H1 (cell line): ENCODE results near the gene LIF. TPM values are rescaled to one million over a fixed set of nuclear protein-coding genes. Genes with fewer than 3 reads are reported as not detected.

Experiments
- CTCF ChIA-PET: fragments of 300-600 bp; sonication (Branson Sonifier 250); formaldehyde crosslinking; loops from one replicate; lab custom pipeline; 2021; ENCODE audit not compliant: partially characterized antibody; lab: Charles Lee
- POLR2A ChIA-PET: fragments of 300-600 bp; sonication (Branson Sonifier 250); formaldehyde crosslinking; loops from one replicate; lab custom pipeline; 2021; ENCODE audit warnings: inconsistent platforms; ENCODE audit not compliant: partially characterized antibody; lab: Charles Lee
- DNase-seq, 2 experiments: peaks; one replicate each; pipeline versions ENCODE4 v3.0.0 to v3.0.0-alpha.2; 2010 to 2022; ENCODE audit warnings: low spot score in 2 of 2, low read depth in 1 of 2, mixed read lengths in 1 of 2
- FAIRE-seq: peaks from 2 replicates; lab custom pipeline; 2011; peaks lifted over from hg19 to GRCh38; lab: Jason Lieb, UNC
- H2AFZ ChIP-seq: 2 replicates; pipeline ENCODE4 v1.8.1; 2012; ENCODE audit warnings: low read length, inconsistent platforms
- H2AK5ac ChIP-seq: 2 replicates; pipeline ENCODE4 v1.6.1; 2013; ENCODE audit warnings: low read depth, low read length
- H2BK120ac ChIP-seq: replicated peaks from 2 replicates; pipeline ENCODE3; 2013; ENCODE audit warnings: low read depth, low read length, inconsistent platforms
- H2BK12ac ChIP-seq: 2 replicates; pipeline ENCODE4 v1.6.1; 2013; ENCODE audit warnings: low read depth, low read length
- H2BK15ac ChIP-seq: 2 replicates; pipeline ENCODE4 v1.6.1; 2013; ENCODE audit warnings: low read length
- H2BK20ac ChIP-seq: 2 replicates; pipeline ENCODE4 v1.6.1; 2013; ENCODE audit warnings: low read length
- H2BK5ac ChIP-seq: 2 replicates; pipeline ENCODE4 v1.6.1; 2013; ENCODE audit warnings: low read depth, low read length
- H3K14ac ChIP-seq: 2 replicates; pipeline ENCODE4 v1.6.1; 2013; ENCODE audit warnings: inconsistent platforms; ENCODE audit not compliant: insufficient read length
- H3K18ac ChIP-seq: 2 replicates; pipeline ENCODE4 v1.6.1; 2013; ENCODE audit warnings: low read length; ENCODE audit errors: extremely low read depth
- H3K23ac ChIP-seq: 2 replicates; pipeline ENCODE4 v1.6.1; 2013; ENCODE audit warnings: inconsistent platforms; ENCODE audit not compliant: insufficient read length
- H3K23me2 ChIP-seq: 2 replicates; pipeline ENCODE4 v1.6.1; 2013; ENCODE audit warnings: low read depth, low read length
- H3K27ac ChIP-seq: 2 replicates; pipeline ENCODE4 v1.6.1; 2011; ENCODE audit warnings: low read depth, low read length, inconsistent platforms
- H3K27me3 ChIP-seq, 4 experiments: replicated peaks in 1 of 4; 1 replicate in 1 of 4; 2 replicates in 3 of 4; pipeline versions ENCODE4 v1.6.1 to v1.8.1; 2011 to 2013; ENCODE audit warnings: low read length in 3 of 4, mild to moderate bottlenecking in 3 of 4, inconsistent platforms in 2 of 4, mixed read lengths in 2 of 4, moderate library complexity in 1 of 4; ENCODE audit not compliant: control insufficient read depth in 3 of 4, insufficient read depth in 3 of 4; ENCODE audit errors: extremely low read depth in 1 of 4
- H3K36me3 ChIP-seq, 4 experiments: 2 replicates each; pipeline versions ENCODE4 v1.6.1 to v1.8.1; 2011 to 2013; ENCODE audit warnings: mild to moderate bottlenecking in 4 of 4, low read length in 3 of 4, moderate library complexity in 2 of 4, control low read depth in 1 of 4, inconsistent platforms in 1 of 4; ENCODE audit not compliant: insufficient read depth in 4 of 4, control insufficient read depth in 2 of 4
- H3K4ac ChIP-seq: replicated peaks from 2 replicates; pipeline ENCODE3; 2013; ENCODE audit warnings: low read length, low read depth, mixed read lengths, inconsistent platforms; ENCODE audit not compliant: insufficient read length
- H3K4me1 ChIP-seq, 4 experiments: replicated peaks in 1 of 4; 1 replicate in 1 of 4; 2 replicates in 3 of 4; pipeline versions ENCODE4 v1.6.1 to v1.8.1; 2011 to 2013; ENCODE audit warnings: low read length in 3 of 4, inconsistent platforms in 2 of 4, mixed read lengths in 1 of 4; ENCODE audit not compliant: insufficient read depth in 4 of 4, control insufficient read depth in 3 of 4
- H3K4me2 ChIP-seq, 2 experiments: 2 replicates each; pipeline versions ENCODE4 v1.6.1 to v1.8.1; 2011 to 2013; ENCODE audit warnings: low read depth in 2 of 2, low read length in 2 of 2, control low read depth in 1 of 2, inconsistent platforms in 1 of 2, mild to moderate bottlenecking in 1 of 2; ENCODE audit not compliant: insufficient read depth in 1 of 2
- H3K4me3 ChIP-seq, 4 experiments: fragments of 200-600, 300-600 bp in 1 of 4; sonication (generic), shearing (Covaris generic), sonication (Bioruptor Twin) in 1 of 4; 2 replicates each; pipeline versions ENCODE4 v1.5.1 to v1.8.1; 2011 to 2016; ENCODE audit warnings: low read length in 4 of 4, low read depth in 3 of 4, control low read depth in 2 of 4, inconsistent platforms in 2 of 4, mild to moderate bottlenecking in 2 of 4, mixed read lengths in 1 of 4, moderate library complexity in 1 of 4; ENCODE audit not compliant: insufficient read depth in 2 of 4; ENCODE audit errors: extremely low read depth in 1 of 4
- H3K56ac ChIP-seq: replicated peaks from 2 replicates; pipeline ENCODE3; 2013; ENCODE audit warnings: low read depth, mild to moderate bottlenecking, mixed read lengths, low read length, inconsistent platforms; ENCODE audit not compliant: insufficient read length
- H3K79me1 ChIP-seq: 2 replicates; pipeline ENCODE4 v1.6.1; 2013; ENCODE audit warnings: low read depth, low read length, control low read depth
- H3K79me2 ChIP-seq, 2 experiments: 2 replicates each; pipeline versions ENCODE4 v1.6.1 to v1.8.1; 2012 to 2013; ENCODE audit warnings: low read length in 2 of 2, mild to moderate bottlenecking in 2 of 2, inconsistent platforms in 1 of 2; ENCODE audit not compliant: insufficient read depth in 2 of 2, control insufficient read depth in 1 of 2
- H3K9ac ChIP-seq, 4 experiments: replicated peaks in 1 of 4; 1 replicate in 1 of 4; 2 replicates in 3 of 4; pipeline versions ENCODE4 v1.6.1 to v1.8.1; 2011 to 2013; ENCODE audit warnings: low read depth in 3 of 4, low read length in 3 of 4, control low read depth in 2 of 4, mild to moderate bottlenecking in 2 of 4, moderate library complexity in 2 of 4, inconsistent platforms in 1 of 4; ENCODE audit errors: extremely low read depth in 1 of 4
- H3K9me3 ChIP-seq, 2 experiments: 2 replicates each; pipeline versions ENCODE4 v1.6.1 to v1.8.1; 2012 to 2013; ENCODE audit warnings: mild to moderate bottlenecking in 2 of 2, moderate library complexity in 2 of 2, control low read depth in 1 of 2, inconsistent platforms in 1 of 2, low read depth in 1 of 2, low read length in 1 of 2, mixed read lengths in 1 of 2; ENCODE audit not compliant: insufficient read depth in 2 of 2
- H4K20me1 ChIP-seq, 2 experiments: replicated peaks in 1 of 2; 2 replicates each; pipeline versions ENCODE3 to v1.8.1; 2011 to 2013; ENCODE audit warnings: inconsistent platforms in 2 of 2, low read length in 2 of 2, mild to moderate bottlenecking in 1 of 2; ENCODE audit not compliant: insufficient read depth in 2 of 2, control insufficient read depth in 1 of 2
- H4K5ac ChIP-seq: 2 replicates; pipeline ENCODE4 v1.6.1; 2013; ENCODE audit warnings: low read length, low read depth, mixed read lengths, inconsistent platforms; ENCODE audit not compliant: insufficient read length
- H4K8ac ChIP-seq: 2 replicates; pipeline ENCODE4 v1.8.0; 2013; ENCODE audit warnings: mild to moderate bottlenecking, moderate library complexity, low read length, inconsistent platforms; ENCODE audit not compliant: insufficient read depth; ENCODE audit errors: extremely low read depth
- H4K91ac ChIP-seq: replicated peaks from 2 replicates; pipeline ENCODE3; 2013; ENCODE audit warnings: low read length, mixed read lengths, inconsistent platforms; ENCODE audit not compliant: insufficient read length
- EP300 ChIP-seq, 2 experiments: IDR thresholded peaks; 1 replicate in 1 of 2; 2 replicates in 1 of 2; pipeline ENCODE4 v1.6.1; 2011 to 2012; ENCODE audit warnings: low read depth in 2 of 2, low read length in 2 of 2, mild to moderate bottlenecking in 2 of 2, borderline replicate concordance in 1 of 2, inconsistent platforms in 1 of 2, moderate library complexity in 1 of 2
- KDM1A ChIP-seq: fragments of 200-600, 300-600 bp; sonication (generic); IDR thresholded peaks from 2 replicates; pipeline ENCODE4 v1.7.1; 2016; ENCODE audit warnings: mild to moderate bottlenecking, low read length, borderline replicate concordance
- WGBS, 2 experiments: shearing (Covaris generic) in 1 of 2; methylation state at CpG; one replicate each; pipeline versions ENCODE4 v1.1.6 to v1.1.7; 2013 to 2015; ENCODE audit warnings: low lambda C conversion rate in 2 of 2, mixed read lengths in 2 of 2, inconsistent platforms in 1 of 2, low coverage in 1 of 2, missing lambda C conversion rate in 1 of 2; ENCODE audit not compliant: insufficient replicate concordance in 2 of 2, insufficient coverage in 1 of 2, insufficient read length in 1 of 2; ENCODE audit errors: extremely low coverage in 1 of 2, missing lambda C conversion rate in 1 of 2; 5-methylcytosine and 5-hydroxymethylcytosine counted together
- polyA plus RNA-seq, 7 experiments: library from polyadenylated mRNA; depleted of rRNA in 3 of 7; stranded (reverse) in 5 of 7; unstranded in 2 of 7; fragments of >200 nt in 5 of 7; fragments of 200-250 nt in 2 of 7; gene quantifications; 1 replicate in 5 of 7; 2 replicates in 1 of 7; 4 replicates in 1 of 7; pipeline versions ENCODE4 v1.2.1 to v1.2.3, GENCODE V29; 2011 to 2013; ENCODE audit warnings: missing spikeins in 2 of 7, mixed read lengths in 2 of 7
- total RNA-seq: library from RNA; stranded (reverse); fragmentation: NEBNext Ultra II Directional; extraction: Animal tissue kit (Norgen Biotek cat#: 25700); gene quantifications from 2 replicates; pipeline ENCODE4 v1.2.1, GENCODE V29; 2021

Gene LIF
- total and polyA plus RNA-seq, 2 of the 8 experiments (the other 6 are each of a cell fraction or from before 2014, with no cell fraction given), result 3.3 to 3.5 TPM

- Histone ChIP-seq H4K91ac (no peak overlapping the region), H2BK120ac (no peak overlapping the region), H3K4me2 (no peak overlapping the region), H3K56ac (no peak overlapping the region), H3K27me3 (no peaks in the 10 kb centered on the region; a peak in 1 of 7 replicates), H2AK5ac (0 out of 2 replicates have a peak overlapping the region, but pooled peaks have one; percentile 16), H4K8ac (no peak overlapping the region), H2BK15ac (no peak overlapping the region), H3K9ac (no peak overlapping the region), H2BK5ac (0 out of 2 replicates have a peak overlapping the region, but pooled peaks have one; percentile 8), H3K23ac (no peak overlapping the region), H3K79me1 (no peaks in the 10 kb centered on the region), H3K36me3 (no peaks in the 10 kb centered on the region), H2BK20ac (no peak overlapping the region), H3K27ac (no peak overlapping the region), H4K5ac (no peak overlapping the region), H2BK12ac (peak overlapping the region; percentile 33; the same call in 1 of the 2 replicates), H3K18ac (no peak overlapping the region), H3K4me1 (peaks cover 0 to 10% (median 3%) of the 10 kb centered on the region in 4 experiments; a peak in 3 of 7 replicates), H3K4me3 (no peak overlapping the region), H3K9me3 (no peaks in the 10 kb centered on the region), H4K20me1 (no peaks in the 10 kb centered on the region), H2AFZ (no peak overlapping the region), H3K79me2 (no peaks in the 10 kb centered on the region), H3K14ac (no peak overlapping the region), H3K4ac (no peak overlapping the region), H3K23me2 (no peaks in the 10 kb centered on the region; the same call in 1 of the 2 replicates)
- DNase-seq, result no peak
- FAIRE-seq, result no peak
- 92% methylated on average over 9 of the region's 9 CpGs; no CpG with 5 or more reads in 1 of the 2 experiments for WGBS, 2 experiments
- CTCF ChIA-PET, result interaction anchor here (1.3 to 1.6 kb wide), 2 partner anchors 11 to 14 kb away, joined by 4 to 6 read pairs; no protein-coding TSS in a partner anchor
- POLR2A ChIA-PET, result no interaction called here
- TF ChIP-seq KDM1A (peak; percentile 70; the same call in 1 of the 2 replicates), EP300 (IDR thresholded peaks at IDR 0.05; ENCODE audit: borderline replicate concordance in 1 of 2, low read depth in 2 of 2, low read length in 2 of 2) (no peak)
These were observed 27.9 kb upstream of the LIF start for GRCh38 chr22:30274437-30274812.
